Activated CD4-positive, alpha-beta T cell treated with anti-CD3 and anti-CD28 coated beads, Interleukin-2, amount 50 U/mL, for 16 hours (primary cell): ENCODE results near the gene PLCG1.

Experiments
- DNase-seq: peaks from one replicate; pipeline ENCODE4 v3.0.0-alpha.2; 2020

The PLCG1 gene

GRCh38 chr20:41143354-41143753 lies 6.0 kb downstream of the PLCG1 start:
- DNase-seq, result no peak

- DNase-seq, result no peak
Observed at GRCh38 chr20:41145317-41145716, 8.0 kb downstream of the PLCG1 start.

- no peak for DNase-seq
Observed at GRCh38 chr20:41145821-41146620, 8.7 kb downstream of the PLCG1 start.

DNA sequence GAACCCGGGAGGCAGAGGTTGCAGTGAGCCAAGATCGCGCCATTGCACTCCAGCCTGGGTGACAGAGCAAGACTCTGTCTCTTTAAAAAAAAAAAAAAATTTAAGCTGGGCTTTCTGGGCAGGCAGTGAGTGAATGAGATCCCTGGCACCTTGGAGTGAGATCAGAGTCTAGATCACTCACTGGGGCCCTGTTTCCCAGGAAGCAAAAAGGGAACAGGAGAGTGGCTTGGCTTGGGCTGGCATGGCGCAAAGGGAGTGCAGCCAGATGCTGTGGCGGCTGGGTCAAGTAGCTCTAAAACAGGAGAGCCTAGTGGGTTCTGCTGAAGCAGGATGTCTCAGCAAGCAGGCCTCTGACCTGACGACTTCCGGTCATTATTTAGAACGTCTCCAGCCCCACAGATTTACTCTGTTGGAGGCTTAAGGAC lies 10.4 kb downstream of the PLCG1 start:
- no peak for DNase-seq

DNA sequence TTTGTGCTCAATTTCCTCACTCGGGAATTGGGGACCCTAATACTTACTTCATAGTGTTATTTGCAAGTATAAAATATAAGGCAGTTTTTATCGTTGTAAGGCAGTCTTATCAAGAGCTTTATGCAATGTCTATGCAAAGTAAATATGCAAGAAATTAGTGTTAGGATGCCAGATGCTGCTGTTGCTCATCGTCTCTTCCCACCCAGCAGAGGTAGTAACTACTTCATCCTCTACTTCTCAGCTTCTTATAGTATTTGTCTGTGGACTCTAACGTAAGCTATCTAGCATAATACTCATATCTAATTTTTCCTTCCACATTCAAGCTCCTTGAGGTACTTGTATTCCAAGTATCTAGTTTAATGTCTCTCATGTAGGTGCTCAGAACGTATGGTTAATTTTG lies 11.6 kb downstream of the PLCG1 start:
- no peak for DNase-seq

- no peak for DNase-seq
Observed at GRCh38 chr20:41150664-41151063, 13.3 kb downstream of the PLCG1 start.

DNA sequence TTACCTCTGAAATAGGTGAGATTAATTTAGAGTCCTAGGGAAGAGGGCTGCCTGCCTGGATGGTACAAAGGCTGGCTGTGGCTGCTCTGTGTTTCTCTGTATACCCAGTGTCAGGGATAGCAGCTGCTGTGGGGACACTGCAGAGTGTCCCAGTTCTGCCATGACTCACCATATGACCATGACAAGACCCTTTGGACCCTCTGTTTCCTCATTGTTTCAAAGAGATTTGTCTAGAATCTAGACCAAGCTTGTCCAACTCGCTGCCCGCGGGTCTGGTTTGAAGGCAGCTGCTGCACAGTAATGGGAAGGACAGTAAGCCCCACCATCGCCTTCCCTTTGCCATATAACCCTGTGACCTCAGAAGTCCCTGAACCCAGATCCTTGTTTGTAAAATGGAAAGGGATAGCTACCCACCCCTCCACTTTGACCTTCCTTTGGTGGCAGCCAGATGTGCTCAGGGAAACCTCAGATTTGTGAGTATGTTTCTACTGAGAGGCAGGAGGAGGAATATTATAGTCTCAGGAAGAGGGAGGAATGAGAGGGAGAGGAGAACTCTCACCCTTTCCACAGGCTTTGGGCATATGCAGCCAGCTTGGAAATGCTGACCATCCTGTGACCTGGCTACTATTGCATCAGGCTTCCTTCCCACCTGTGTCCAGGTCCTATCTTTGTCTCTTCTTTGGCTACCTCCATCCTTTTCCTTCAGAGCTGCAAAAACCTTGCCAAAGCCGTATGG lies 14.0 kb downstream of the PLCG1 start:
- no peak for DNase-seq

DNA sequence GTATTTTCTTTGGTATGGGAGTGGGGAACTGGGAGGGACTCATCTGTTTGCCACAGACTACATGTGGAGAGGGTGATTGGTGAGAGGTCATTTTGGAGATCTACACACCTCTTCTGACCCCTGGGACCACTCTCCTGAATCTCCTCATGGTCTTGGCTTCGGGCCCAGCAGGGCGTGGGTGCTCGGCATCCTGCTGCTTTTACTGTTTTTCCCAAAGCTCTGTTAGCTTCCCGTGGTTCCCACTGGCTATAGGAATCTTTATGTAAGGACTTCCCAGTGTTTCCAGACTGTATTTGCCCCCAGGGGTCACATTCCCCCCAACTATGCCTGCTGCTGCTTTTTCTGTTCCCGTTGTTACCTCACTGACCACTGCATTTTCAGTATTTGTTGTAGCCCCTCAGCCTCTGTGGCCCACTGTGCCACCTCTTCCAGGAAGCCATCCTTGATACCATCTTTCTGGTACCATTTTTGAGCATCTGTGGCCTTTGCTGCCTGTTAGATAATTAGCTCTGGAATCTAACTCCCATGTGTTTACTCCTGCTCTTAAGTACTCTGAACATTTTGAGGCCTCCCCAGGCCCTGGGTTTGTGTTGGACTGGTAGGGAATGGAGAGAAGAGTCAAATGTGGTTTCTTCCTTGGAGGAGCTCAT lies 14.9 kb downstream of the PLCG1 start:
- no peak for DNase-seq

DNA sequence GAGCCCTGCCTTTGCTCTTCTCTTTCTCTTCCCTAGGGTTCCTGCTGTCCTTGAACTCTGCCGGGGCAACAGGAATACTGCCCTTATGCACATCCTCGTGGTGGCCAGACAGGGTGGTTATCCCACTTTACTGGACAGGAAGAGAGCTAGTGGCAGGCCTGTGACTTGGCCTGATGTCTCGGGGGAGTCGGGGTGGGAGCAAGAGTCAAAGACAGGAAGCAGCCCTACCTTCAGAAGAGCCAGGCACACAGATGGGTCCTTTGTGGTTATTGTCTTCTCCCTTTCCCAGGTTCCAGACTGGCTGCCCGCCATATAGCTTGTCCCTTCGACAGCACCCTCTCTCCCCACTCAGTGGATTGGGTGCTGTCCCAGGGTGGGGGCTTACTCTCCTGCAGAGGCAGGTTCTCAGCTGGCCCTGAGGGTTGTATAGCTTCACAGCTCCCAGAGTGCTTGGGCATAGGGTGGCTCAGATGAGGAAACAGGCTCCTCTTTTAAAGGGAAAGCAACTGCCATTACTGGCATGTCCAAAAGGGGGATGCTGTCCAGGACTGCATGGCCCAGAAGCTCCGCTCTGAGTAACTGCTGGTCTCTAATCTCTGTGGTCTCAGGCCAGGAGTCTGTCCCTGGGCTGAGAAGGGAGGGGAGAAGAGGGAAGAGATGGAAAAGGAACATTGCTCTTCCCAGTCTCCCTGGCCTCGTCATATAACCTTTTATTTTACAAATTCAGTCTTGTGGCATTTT lies 17.3 kb downstream of the PLCG1 start:
- no peak for DNase-seq

DNA sequence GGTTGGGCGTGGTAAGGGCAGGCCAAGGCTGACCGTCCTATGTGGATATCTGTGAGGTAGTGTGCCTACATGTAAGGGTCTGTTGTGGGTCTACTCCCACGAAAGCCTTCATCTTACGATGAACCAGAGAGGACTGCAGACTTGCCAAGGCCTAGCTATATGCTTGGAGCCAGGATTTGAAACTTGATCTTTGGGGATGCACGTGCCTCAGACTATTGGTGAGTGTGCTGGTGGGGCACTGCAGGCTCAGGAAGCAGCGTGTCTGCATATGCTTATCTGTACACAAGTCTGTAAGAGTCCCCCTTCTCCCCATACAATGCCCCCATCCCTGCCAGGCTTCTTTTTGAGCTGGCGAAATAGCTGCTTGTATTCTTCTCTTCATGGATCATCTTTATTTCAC lies 17.9 kb downstream of the PLCG1 start:
- DNase-seq, result no peak

DNA sequence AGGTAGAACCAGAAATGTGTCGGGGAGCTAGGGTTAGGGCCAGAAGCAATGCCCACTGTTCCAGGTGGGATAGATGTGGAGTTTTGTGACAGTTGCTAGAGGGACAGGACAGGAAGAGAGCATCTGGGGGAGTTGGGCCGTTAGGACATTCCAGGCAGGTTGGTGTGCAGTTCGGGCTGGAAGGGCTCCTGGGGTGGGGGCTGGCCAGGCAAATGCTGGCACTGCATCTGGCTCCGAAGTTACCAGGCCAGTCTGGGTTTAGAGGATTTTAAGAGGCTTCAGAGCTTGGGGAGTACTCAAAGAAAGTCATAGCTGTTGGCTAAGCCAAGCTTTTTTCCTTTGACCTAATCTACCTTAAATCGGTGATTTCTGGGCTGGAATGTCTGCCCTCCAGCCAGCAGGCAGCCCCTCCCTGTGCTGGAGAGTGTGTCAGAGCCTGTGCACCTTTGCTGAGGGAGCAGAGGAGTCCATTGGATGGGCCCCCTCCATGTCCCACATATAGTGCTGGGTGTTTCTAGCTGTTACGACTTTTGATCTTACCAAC lies 20.8 kb downstream of the PLCG1 start:
- DNase-seq, result no peak

- no peak for DNase-seq
Observed at GRCh38 chr20:41159547-41159946, 22.2 kb downstream of the PLCG1 start.

GRCh38 chr20:41160686-41161085 lies 23.3 kb downstream of the PLCG1 start:
- DNase-seq, result no peak

DNA sequence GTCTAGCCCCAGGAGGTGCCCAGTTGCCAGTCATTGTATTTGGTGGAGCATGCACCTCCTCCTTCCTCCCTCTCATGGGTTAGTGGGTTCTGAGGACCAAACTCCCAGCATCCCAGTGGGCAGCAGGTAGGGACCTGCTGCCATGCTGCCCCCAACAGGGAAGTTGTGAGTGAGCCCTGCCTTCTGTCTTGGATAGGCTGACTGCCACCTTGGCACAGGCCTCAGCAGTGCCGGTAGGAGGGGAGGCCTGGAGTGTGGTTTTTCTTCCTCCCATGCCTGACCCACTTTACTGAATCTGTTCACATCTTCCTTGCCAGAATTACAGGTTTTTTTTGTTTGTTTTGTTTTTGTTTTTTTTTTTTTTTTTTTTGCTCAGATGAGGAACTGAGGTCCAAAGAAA lies 24.5 kb downstream of the PLCG1 start:
- no peak for DNase-seq

DNA sequence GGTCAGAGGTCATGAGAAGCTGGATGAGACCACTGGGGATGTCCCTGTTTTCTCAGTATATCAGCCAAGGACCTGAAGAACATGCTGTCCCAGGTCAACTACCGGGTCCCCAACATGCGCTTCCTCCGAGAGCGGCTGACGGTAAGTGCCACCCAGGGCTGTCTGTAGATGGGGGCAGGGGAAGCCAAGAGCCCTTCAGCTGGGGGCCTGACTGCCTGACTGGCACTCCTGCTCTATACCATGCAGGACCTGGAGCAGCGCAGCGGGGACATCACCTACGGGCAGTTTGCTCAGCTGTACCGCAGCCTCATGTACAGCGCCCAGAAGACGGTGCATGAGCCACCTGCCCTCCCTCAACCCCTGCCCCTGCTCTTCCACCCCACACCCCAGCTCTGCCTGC lies 25.1 kb downstream of the PLCG1 start:
- DNase-seq, result no peak

GRCh38 chr20:41163821-41164220 lies 26.5 kb downstream of the PLCG1 start:
- no peak for DNase-seq

DNA sequence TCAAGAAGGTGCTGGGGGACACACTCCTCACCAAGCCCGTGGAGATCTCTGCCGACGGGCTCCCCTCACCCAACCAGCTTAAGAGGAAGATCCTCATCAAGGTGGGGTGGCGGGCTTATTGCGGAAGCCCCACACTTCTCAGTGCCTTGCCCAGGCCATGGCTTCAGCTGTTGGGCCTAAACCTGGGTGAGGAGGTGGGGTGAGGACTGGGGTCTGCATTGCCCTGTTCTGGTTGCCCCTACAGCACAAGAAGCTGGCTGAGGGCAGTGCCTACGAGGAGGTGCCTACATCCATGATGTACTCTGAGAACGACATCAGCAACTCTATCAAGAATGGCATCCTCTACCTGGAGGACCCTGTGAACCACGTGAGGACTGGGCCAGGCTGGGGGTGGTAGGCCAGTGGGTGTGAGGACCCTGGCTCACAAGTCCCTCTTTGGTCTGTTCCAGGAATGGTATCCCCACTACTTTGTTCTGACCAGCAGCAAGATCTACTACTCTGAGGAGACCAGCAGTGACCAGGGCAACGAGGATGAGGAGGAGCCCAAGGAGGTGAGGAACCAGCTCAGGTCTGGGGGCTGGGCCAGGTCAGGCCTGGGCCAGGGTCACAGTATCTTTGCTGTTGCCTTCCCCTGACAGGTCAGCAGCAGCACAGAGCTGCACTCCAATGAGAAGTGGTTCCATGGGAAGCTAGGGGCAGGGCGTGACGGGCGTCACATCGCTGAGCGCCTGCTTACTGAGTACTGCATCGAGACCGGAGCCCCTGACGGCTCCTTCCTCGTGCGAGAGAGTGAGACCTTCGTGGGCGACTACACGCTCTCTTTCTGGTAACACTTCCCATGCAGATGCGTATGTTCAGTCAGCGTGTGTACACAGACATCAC lies 27.9 kb downstream of the PLCG1 start:
- DNase-seq, result no peak

- no peak for DNase-seq
Observed at GRCh38 chr20:41166201-41167117, 29.1 kb downstream of the PLCG1 start.

GRCh38 chr20:41167118-41167470 lies 29.8 kb downstream of the PLCG1 start:
- no peak for DNase-seq

DNA sequence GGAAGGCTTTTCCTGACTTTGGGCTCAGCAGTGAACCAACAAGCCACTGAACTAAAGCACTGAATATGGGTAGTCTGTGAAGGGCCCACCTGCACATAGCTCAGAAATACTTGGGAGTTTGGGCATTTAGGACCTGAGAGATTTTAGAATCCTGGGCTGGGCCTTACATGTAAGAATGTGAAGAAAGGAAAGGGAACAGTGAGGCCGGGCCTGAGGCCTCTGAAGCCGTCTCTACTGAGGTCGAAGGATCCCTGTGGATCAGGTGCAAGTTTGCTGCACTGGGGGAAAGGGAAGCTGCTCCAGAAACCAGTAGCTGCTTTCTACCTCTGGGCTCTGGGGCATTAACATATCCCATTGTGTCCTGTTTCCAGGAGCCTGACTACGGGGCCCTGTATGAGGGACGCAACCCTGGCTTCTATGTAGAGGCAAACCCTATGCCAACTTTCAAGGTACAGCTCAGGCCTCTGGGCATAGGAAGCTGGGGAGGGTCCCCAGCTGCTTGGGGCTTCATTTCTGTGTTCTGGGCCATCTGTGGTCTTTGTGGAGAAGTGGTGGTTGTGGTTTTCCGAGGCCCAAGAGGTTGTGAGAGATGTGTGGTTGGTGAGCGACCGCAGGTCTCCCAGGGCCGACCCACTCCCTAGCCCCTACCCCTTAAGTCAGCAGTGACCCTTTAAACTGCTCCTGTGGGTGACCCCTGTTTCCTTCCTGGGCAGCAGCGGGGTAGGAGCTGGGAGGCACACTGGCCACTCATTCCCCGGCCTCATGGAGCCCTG lies 30.3 kb downstream of the PLCG1 start:
- DNase-seq, result peak; percentile 28
